ENCODE data around the gene CMIP.

DNA sequence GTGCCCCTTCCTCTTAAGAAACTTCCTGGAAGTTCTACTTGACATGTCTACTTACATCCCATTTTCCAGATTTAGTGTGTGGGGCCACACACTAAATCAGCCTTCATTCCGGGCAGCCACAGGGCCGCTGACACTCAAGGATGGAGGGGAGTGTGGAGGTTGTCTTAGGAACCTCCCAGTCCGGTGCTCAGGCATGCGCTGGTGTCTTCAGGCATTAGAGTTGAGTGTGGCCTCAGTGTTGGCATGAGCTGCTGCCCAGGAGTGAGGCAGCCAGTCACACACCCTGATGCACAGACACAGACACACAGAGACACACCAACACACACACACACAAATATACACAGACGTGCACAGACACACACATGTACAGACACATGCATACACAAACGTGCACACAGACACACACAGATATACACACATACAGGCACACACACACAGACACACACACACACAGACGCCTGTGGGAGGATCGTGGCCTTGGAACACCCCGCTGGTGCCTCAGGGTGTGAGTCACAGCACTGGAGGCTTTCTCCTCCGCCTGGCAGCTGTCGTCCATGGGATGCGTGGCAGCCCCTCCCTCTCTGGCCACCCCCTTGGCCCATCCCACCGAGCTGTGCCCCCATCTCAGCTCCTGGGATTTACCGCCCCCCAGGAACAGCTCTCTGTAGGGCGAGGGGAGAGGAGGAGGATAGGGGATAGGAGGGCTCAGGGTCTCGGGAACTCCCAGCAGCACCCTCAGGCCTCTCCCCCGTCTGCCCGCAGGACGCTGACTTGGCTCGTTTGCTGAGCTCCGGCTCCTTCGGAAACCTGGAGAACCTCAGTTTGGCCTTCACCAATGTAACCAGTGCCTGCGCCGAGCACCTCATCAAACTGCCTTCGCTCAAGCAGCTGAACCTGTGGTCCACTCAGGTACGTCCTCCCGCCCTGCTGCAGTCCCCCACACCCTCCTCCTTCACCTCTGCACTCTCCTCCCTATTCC lies 258.9 kb downstream of the CMIP start:
- TF ChIP-seq CTCF (conservative IDR thresholded peaks at IDR 0.05; ENCODE audit: low read depth, low read length) = no peak
- no peak for TF ChIP-seq EZH2phosphoT487 (IDR thresholded peaks at IDR 0.05; ENCODE audit: borderline replicate concordance, low read length)
- no peak for TF ChIP-seq EZH2 (IDR thresholded peaks at IDR 0.05; ENCODE audit: low read length, unreplicated experiment)
